Activated CD4-positive, alpha-beta T cell treated with anti-CD3 and anti-CD28 coated beads for 48 hours (primary cell): Measurements from ENCODE around the gene PACSIN1.

ENCODE experiments used
- DNase-seq: peaks from one replicate; pipeline ENCODE4 v3.0.0-alpha.2; 2020

Gene PACSIN1

GRCh38 chr6:34547701-34548644 lies 82.1 kb downstream of the PACSIN1 start:
- DNase-seq, result no peak

DNA sequence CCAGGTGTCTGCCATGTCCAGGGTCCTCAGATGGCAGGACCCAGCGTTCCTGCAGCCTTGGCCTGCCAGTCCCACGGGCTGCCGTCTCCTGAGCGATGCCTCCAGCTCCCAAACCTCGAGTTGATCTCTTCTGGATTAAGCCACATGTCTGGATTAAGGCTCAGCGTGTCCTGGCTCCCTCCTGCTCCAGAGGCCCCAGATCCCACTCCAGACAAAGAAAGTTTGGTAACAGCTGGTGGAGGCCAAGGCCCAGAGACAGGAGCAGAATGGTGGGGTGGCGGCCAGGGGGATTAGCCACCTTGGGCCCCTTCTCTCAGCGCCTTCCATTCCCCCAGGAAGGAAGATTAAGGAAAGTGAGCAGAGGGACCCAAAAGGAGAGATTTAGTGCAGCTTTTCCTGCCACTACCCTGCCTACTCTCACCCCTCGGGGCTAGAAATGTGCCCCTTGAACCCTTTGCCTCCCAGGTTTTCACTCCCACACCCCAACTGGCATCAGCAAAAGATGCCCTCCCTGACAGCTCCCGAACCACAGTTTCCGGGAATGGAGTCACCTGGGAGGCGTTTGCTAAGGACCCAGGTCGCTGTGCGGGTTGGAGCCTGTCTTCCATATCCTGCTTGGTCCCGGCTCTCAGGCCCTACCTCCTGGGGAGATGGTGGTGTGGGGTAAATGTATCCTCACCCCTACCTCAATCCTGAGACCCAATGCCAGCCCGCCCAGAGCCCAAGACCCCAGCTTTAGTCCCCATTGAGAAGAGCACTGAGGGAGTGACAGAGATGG lies 83.3 kb downstream of the PACSIN1 start:
- DNase-seq, result no peak

GRCh38 chr6:34549804-34550202 lies 83.9 kb downstream of the PACSIN1 start:
- no peak for DNase-seq

DNA sequence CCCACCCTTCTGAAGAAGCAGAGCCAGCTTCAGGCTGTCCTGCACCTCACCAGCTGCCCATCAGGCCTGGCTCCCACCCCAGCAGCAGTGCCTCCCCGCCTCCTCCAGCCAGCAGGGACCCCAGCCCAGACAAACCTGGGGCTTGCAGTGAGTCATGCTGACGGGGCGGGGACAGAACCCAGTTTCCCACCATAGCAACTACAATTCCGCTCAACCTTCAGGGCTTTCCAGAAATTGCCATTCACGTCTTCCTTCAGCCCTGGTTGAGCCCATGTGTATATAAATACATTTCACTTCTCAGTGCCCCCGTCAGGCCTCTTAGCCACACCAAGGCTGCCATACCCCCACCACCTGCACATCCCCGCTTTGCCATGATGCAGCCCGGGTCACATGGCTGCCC lies 85.8 kb downstream of the PACSIN1 start:
- no peak for DNase-seq

DNA sequence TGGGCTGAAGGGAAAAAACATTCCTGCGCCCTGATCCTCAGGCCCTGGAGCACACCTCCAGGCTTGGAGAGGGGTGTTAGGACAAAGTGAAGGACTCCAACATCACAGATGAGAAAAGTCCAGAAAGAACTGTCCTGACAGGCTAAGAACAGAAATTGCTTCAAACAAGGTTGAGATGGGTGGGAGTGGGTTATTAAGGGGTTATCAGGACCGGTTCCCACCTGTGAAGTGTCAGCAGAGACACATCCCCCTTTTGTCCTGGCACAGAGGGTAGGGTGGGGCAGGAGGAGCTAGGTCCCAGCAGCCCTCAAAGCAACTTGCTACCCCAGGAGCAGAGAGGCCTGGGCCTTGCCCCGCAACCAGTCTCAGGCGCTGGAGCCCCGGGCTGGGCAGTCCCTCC lies 86.7 kb downstream of the PACSIN1 start:
- no peak for DNase-seq

DNA sequence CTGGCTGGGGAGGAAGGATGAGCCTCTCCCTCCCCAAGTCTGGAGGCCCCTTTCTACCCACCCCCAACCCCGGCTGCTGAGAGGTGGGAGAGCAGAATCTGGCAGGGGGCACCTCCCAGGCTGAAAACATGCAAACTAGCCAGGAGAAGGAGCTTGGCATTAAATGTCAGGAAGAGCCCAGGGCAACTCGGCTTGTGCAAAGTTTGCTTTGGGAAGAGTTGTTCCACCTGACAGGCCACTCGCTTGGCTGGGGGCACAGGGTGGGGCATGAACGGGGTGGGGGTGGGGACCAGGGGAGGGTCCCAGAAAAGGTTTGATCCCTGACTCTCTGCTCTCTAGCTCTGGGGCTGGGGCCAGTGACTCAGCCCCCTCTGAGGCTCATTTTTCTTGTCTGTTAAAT lies 87.3 kb downstream of the PACSIN1 start:
- DNase-seq, result no peak

GRCh38 chr6:34553750-34554149 lies 87.9 kb downstream of the PACSIN1 start:
- no peak for DNase-seq

GRCh38 chr6:34554291-34555006 lies 88.6 kb downstream of the PACSIN1 start:
- DNase-seq, result no peak

- DNase-seq, result no peak
These were observed 89.1 kb downstream of the PACSIN1 start for GRCh38 chr6:34555007-34555322.

DNA sequence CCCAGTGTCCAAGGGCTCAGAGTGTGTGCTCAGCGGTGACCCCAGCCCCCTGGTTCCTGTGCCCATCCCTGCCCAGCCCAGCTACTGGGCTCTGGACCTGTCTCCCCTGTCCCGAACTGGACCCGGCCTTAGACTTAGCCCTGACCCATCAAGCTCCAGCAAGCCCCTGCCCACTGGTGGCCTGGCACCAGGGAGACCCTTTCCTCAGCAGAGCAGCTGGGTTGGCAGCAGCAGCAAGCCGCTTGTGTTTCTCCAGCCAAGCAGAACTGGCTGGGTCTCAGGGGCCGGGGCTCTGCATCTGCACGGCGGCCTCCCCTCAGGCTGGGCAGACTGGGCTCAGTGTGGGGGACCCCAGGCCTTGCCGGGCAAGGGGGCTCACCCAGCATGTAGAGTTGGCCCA lies 89.5 kb downstream of the PACSIN1 start:
- DNase-seq, result no peak

DNA sequence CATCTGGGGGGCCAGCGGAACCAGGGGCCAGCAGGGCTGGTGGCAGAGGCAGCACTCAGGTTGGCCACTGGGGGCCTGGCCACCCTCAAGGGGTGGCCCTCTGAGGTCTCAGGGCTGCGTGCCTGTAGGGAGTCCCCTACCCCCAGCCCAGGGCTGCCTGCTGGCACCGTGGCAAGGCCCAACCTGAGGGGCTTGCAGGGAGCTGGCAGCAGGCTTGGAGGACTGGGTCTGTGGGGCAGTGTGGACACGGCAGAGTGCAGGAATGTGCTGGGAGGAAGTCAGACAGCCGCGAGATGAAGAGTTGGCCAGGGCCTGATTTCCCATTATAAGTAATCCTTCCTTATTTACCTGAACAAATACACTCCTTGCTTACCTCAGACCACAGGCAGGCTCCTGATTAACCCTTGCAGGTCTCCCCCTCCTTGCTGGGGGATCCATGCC lies 90.2 kb downstream of the PACSIN1 start, which contains the start of gene SPDEF:
SPDEF (minus strand) TSS at position 299 of the 441 bp plus-strand sequence. CDS start 11,874 bp downstream, outside the sequence.
- DNase-seq, result no peak

- DNase-seq, result no peak
These were observed 90.6 kb downstream of the PACSIN1 start for GRCh38 chr6:34556493-34556892.

GRCh38 chr6:34557228-34557627 lies 91.4 kb downstream of the PACSIN1 start:
- DNase-seq, result no peak

DNA sequence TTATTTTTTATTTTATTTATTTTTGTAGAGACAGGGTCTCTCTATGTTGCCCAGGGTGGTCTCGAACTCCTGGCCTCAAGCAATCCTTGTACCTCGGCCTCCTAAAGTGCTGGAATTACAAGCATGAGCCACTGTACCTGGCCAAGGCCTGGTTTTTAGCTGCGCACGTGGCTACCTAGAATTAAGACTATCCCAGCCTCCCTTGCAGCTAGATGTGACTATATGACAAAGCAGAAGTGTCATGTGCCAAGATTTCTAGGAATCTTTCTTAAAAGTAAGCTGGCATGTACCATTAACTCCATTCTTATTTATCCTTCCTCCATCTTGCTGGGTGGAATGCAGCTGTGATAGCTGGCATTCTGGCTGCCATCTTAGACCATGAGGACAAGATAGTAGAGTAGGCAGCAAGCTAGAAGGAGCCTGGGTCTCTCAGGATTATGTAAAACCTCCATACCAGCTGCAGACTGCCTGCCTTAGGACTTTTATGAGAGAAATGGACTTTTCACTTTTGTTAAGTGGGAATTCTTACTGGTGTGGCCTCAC lies 92.4 kb downstream of the PACSIN1 start:
- no peak for DNase-seq

GRCh38 chr6:34559651-34560365 lies 93.9 kb downstream of the PACSIN1 start:
- DNase-seq, result no peak

- no peak for DNase-seq
These were observed 94.7 kb downstream of the PACSIN1 start for GRCh38 chr6:34560366-34561226.

- no peak for DNase-seq
These were observed 95.3 kb downstream of the PACSIN1 start for GRCh38 chr6:34561227-34561530.

- DNase-seq, result no peak
These were observed 96.5 kb downstream of the PACSIN1 start for GRCh38 chr6:34562350-34562749.

DNA sequence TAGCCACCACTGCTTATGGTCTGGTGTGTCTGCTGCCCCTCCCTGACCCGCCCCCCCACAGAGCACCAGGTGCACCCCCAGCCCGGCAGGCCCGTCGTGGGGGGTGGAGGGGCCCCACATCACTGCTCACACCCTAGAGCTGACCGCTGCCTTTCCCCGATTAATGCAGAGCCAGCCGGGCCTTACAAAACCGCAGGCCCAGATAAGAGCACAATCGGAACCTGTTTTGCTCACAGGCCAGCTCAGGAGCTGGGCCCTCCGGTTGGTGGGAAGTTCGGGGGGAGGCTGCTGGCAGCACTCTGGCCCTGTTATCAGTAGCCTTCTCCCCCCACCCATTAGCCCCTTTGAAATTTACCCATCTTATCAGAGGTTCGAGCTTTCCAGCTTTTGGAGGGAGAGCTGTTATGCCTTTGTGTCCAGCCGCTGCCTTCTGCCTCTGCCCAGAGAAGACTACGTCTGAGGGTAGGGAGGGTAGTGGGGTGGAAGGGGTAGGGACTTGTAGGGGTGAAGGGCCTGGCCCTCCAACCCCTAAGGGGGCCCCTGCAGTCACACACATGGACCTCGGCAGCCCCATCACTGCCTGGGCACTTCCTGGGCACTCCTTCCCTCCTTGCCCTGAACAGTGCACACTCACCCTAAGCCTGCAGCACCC lies 97.1 kb downstream of the PACSIN1 start:
- no peak for DNase-seq

GRCh38 chr6:34563513-34563870 lies 97.6 kb downstream of the PACSIN1 start:
- DNase-seq, result no peak

GRCh38 chr6:34564181-34564580 lies 98.3 kb downstream of the PACSIN1 start:
- DNase-seq, result no peak
